Measurements from ENCODE around the gene CAMKK2. TPM values are rescaled to one million over a fixed set of nuclear protein-coding genes. Genes with fewer than 3 reads are reported as not detected.
A peak's percentile ranks its signal among the peaks of the same experiment; 100 is the strongest.
"Not testable (repeated sequence)": the region's sequence is repeated elsewhere in the genome, so short reads cannot be mapped to it uniquely, and the experiment has no call there.

The CAMKK2 gene
- total RNA-seq, 1 donor from 2014 or later, result 26.2 TPM

DNA sequence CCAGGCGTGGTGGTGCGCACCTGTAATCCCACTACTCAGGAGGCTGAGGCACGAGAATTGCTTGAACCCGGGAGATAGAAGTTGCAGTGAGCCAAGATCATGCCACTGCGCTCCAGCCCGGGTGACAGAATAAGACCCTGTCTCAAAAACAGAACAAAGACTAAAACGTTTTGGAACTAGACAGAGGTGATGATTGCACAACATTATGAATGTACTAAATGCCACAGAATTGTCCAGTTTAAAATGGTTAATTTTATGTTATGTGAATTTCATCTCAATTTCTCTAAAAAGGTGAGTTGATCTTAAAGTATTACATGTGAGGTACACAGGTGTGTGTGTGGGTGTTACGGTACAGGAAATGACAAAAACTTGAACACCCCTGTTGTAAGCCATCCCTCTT lies 70.1 kb downstream of the CAMKK2 start:
- no peak for DNase-seq (ENCODE audit: low read depth, low spot score)

DNA sequence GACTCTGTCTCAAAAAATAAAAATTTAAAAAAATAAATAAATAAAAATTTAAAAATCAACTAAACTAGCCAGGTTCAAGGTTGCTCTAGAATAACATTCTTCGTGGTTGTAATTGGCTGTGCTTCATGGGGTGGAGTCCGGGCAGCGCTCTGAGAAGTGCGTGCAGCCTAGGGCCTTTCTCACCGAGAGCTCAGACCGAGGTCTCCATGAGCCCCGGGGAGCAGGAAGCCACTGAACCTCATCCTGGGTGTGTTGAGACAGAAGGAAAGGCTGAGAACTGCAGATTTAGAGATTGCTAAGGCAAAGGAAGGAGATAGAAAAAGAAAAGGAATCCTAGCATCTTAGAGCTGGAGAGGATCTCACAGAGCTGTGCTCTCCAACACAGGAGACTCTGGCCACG lies 71.9 kb downstream of the CAMKK2 start:
- DNase-seq (ENCODE audit: low read depth, low spot score), result no peak

DNA sequence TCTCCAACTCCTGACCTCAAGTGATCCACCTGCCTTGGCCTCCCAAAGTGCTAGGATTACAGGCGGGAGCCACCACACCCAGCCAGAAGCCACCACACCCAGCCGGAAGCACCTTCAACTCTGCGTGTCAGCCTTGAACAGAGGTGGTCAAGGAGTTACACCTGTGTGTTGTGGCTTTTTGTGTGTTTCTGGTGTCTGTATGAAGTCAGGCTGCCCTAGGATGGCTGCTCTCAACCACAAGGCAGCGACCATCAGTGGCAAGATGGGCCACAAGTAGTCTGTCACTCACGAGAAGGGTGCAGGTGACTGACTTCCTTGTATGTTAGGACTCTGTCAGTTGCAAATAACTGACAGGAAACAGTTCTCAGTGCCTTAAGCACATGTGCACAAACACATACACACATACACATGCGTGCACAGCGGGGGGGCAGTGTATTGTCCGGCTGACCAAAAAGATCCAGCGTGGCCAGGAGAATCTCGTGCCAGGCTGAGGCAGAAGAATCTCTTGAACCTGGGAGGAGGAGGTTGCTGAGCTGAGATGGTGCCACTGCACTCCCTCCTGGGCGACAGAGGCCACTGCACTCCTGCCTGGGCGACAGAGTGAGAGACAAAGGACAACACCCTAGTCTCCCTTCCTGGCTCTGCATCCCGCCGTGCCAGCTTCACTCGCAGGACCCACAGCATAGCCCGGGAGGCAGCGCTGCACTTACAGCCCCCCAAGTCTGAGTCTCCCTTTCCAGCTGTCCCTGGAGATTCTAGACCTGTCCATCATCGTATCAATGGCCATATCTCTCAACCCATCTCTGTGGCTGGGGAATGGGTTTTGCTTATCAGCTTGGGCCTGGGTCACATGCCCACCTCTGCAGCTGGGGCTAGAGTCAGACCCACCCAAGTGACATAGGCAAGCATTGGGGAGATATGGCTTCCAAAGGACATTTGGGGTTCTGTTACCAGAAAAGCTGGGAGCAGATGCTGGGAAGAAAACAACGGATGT lies 72.9 kb downstream of the CAMKK2 start:
- no peak for DNase-seq (ENCODE audit: low read depth, low spot score)

DNA sequence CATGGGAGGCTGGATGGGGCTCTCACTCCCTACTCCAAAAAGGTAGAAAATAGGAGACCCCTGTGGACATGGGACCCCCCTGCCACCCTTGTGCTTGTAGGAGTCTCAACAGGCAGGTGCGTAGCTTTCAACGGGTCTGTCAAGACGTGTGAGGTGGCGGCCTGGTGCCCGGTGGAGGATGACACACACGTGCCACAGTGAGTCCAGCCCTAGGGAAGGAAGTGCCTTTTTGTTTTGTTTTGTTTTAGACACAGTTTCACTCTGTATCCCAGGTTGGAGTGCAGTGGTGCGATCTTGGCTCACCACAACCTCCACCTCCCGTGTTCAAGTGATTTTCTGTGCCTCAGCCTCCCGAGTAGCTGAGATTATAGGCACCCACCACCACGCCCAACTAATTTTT lies 73.7 kb downstream of the CAMKK2 start:
- no peak for DNase-seq (ENCODE audit: low read depth, low spot score)

DNA sequence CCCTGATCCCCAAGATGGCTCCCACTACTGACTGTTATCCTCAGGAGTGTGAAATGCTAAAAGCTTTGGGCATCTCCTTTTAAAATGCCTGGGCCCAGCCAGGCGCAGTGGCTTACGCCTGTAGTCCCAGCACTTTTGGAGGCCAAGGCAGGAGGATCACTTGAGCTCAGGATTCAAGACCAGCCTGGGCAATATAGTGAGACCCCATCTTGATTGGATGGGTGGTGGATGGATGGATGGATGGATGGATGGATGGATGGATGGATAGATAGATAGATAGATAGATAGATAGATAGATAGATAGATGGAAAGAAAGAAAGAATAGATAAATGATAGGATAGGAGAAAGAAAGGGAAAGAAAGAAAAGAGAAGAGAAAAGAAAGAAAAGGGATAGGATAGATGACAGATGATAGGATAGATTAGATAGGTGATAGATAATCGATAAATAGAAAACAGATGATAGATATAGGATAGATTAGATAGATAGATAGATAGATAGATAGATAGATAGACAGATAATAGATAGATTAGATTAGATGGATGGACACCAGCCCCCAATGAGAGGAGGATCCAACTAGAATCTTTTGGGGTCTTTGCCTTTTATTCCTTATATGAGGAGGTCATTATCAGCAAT lies 77.0 kb downstream of the CAMKK2 start:
- DNase-seq (ENCODE audit: low read depth, low spot score), result no peak

DNA sequence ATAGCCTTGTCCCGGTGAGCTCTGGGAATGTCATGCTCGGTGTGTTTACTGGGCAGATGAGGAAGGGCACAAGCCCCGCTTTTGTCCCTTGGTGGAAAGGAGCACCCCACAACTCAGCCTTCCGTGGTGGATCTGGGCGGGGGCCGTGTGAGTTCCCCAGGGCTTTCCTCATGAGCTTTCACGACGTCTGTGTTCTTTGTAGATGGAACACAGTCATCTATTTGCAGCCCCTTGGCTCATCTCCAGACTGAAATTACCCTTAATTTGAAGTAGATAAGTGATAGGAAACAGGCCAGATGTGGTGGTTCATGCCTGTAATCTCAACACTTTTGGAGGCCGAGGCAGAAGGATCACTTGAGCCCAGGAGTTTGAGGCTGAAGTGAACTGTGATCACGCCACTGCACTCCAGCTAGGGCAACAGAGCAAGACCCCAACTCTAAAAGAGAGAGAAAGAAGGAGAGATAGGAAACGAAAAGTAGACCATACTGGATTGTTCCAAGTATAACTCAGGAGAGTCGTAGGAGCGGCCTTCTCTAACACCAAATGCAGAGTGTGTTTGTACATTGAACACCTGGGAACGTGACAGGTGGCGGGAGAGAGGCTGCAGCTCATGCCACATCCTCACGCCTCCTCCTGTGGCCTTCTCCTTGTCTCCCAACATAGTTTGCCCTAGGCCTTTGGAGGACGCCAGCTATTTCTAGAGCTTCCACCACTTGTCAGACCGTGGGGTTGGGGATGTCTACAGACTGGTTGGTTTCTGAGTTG lies 77.7 kb downstream of the CAMKK2 start:
- DNase-seq (ENCODE audit: low read depth, low spot score), result no peak

DNA sequence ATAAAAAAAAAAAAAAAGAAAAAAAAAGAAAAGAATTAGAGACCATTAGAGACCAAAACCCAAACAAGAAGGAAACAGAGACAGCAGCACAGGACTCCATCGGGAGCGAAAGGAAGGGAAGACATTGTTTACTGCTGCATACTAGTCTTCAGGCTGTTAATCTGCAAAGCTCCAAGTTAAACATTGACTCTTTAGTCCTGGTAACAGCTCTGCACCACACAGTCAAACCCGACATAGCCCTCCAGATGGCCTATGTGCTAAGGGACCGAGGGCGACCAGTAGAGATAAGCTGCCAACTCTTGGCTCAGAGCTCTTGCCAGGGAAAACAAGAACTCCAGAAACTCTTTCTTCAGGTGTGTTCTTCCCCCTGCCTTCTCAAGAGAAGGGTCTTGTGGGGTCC lies 78.7 kb downstream of the CAMKK2 start:
- no peak for DNase-seq (ENCODE audit: low read depth, low spot score)

DNA sequence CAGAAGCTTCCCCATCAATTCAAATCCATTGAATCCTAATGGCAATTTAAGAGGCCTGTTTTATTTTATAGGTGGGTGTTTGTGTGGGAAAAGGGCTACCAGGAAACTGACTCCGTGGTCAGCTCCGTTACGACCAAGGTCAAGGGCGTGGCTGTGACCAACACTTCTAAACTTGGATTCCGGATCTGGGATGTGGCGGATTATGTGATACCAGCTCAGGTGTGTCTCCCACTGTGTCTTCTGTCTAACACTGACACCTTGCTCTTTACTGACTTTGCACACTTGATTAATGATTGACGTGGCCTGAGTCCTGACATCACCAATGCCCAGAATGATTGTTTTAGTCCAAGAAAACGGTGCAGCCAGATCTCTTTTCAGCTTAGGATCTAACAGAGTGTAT lies 79.4 kb downstream of the CAMKK2 start:
- DNase-seq (ENCODE audit: low read depth, low spot score), result no peak

DNA sequence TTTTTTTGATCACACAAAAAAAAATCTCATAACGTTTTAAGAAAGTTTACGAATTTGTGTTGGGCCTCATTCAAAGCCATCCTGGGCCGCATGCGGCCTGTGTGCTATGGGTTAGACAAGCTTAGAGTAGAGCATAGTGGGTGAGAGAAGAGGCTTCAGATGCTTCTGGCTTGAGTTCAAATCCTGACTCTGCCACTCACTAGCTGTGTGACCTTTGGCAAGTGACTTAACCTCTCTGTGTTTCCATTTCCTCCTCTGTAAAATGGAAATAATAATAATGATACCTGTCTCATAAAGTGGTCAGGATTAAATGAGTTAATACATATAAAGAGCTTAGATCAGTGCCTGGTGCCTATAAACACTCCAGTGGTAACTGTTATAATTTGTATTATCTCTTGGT lies 80.4 kb downstream of the CAMKK2 start:
- DNase-seq (ENCODE audit: low read depth, low spot score), result no peak

DNA sequence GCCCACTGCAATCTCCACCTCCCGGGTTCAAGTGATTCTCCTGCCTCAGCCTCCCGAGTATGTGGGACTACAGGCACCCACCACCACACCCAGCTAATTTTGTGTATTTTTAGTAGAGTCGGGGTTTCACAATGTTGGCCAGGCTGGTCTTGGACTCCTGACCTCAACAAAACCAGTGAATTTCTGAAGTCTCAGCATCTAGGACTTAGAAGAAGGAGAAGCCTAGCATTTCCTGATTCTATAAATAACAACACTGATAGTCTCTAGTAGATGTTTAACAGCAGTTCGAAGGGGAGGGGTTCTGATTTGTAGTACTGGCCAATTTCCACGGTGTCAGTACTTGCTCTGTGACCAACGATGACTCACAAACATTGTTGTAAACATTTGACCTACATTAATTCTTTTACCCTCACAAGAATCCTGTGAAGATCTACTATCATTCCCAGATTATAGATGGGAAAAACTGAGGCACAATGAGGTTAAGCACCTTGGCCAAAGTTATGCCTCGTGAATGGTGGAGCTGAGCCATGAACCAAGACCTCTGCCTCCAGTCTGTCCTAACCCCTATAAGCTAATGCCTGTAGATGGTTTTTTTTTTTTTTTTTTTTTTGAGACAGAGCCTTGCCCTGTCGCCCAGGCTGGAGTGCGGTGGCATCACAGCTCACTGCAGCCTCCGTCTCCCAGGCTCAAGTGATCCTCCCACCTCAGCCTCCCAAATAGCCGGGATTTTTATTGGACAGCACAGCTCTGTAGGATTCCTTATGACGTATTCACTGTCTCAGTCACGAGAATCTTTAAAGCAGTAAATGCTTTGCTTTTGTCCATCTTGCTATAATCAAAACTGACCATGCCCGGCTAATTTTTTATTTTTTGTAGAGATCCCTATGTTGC lies 81.4 kb downstream of the CAMKK2 start:
- DNase-seq (ENCODE audit: low read depth, low spot score), result peak; percentile 69

DNA sequence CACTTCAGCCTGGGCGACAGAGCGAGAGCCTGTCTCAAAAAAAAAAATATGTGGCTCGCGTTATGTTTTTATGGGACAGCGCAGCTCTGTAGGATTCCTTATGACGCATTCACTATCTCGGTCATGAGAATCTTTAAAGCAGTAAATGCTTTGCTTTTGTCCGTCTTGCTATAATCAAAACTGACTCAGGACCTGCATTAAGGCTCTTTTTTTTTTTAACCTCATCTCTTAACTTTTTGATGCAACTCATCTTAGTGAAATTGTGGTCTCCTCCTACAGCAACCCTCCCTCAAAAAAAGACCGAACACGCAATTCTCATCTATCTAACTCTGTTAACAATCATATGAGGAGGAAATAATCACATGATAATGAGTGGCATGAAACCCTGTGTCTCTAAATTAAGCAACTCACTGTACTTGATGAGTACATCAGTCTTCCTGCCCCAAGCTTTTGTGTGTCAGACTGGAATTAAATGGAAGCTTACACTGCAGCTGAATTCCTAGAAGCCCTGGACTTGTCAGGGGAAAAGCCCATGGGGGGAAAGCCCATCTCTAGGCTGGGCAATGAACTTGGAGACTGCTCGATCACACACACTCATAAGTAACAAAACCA lies 82.2 kb downstream of the CAMKK2 start:
- DNase-seq (ENCODE audit: low read depth, low spot score), result no peak

DNA sequence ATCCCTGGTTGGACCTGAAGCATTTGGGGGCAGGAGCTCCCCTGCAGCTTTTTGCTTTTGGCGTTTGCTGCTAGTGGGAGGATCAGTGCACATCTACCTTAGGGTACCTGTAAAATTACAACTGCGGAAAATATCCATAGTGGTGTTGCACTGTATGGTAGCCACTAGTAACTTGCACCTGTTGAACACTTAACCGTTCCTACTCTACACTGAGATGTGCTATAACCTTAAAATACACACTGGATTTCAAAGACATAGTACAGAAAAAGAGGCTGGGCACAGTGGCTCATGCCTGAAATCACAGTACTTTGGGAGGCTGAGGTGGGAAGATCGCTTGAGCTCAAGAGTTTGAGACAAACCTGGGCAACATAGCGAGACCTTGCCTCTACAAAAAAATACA lies 83.6 kb downstream of the CAMKK2 start:
- DNase-seq (ENCODE audit: low read depth, low spot score), result no peak

DNA sequence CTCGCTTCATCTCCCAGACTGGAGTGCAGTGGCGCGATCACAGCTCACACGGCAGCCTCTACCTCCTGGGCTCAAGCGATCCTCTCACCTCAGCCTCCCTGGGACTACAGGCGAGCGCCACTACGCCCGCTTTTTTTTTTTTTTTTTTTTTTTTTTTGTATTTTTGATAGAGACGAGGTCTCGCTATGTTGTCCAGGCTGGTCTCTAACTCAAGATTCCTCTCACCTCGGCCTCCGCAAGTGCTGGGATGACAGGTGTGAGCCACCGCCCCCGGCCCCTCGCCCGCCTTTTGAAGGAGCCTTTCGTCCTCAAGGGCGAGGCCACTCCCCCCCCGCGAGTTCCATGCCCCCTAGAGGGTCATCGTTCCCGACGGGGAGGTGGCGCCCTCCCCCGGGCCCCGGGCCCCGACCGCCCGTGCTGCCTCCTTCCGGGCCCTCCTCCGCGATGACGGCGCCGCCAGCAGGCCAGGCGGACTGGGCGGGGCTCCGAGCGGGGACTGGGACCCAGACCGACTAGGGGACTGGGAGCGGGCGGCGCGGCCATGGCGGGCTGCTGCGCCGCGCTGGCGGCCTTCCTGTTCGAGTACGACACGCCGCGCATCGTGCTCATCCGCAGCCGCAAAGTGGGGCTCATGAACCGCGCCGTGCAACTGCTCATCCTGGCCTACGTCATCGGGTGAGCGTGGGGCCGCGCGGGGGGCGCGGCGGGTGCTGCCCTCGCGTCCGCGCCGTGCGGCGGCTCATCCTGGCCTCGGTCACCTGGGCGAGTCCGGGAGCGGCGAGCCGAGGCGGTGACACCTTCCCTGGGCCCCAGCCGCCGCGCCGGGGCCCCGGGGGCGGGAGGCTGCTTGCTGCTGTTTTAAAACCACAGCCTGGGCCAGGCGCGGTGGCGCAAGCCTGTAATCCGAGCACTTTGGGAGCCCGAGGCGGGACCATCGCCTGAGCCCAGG lies 86.6 kb downstream of the CAMKK2 start, which contains the start of gene P2RX4:
TSS of gene P2RX4 (plus strand) at position 506 of the 949 bp plus-strand sequence. CDS start at position 542, 36 bp downstream.
- DNase-seq (ENCODE audit: low read depth, low spot score), result no peak

DNA sequence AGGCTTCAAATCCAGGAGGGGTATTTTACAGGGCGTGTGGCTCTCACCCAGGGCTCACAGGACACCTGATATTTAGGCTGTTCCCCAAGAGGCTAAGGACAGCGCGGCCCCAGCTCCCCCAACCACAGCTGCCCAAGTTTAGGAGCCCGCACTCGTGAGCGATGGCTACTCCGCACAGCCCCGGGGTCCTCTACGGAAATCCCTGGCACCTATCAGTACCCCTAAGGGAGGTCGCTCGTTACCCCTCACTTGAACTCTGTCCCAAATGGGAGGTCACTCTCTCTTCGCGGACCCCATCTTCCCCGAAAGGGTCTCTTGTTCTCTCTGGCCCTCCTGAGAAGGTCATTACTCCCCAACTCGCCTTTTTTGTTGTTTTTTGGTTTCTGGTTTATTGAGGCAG lies 87.3 kb downstream of the CAMKK2 start:
- DNase-seq (ENCODE audit: low read depth, low spot score), result no peak

DNA sequence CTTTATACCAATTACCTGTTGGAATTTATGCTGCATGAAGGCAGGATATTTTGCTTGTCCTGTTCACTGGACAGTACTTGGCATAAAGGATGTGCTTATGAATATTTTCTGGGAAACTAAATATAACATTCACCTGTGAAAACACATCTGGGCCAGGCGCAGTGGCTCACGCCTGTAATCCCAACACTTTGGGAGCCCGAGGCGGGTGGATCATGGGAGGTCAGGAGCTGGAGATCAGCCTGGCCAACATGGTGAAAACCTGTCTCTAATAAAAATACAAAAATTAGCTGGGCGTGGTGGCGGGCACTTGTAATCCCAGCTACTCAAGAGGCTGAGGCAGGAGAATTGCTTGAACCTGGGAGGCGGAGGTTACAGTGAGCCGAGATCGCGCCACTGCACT lies 87.9 kb downstream of the CAMKK2 start:
- DNase-seq (ENCODE audit: low read depth, low spot score), result not testable (repeated sequence)

DNA sequence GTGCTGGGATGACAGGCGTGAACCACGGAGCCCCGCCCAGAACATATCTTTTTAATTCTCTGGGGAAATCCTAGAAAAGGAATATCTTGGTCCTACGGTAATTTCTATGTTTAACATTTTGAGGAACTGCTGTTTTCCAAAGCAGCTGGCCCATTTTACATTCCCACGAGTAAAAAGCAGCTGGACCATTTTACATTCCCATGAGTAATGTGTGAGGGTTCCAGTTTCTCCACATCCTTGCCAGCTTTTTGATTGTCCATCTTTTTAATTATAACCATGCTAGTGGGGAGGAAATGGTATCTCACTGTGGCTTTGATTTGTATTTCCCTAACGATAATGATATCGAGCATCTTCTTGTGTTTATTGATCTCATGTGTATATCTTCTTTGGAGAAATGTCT lies 91.0 kb downstream of the CAMKK2 start:
- DNase-seq (ENCODE audit: low read depth, low spot score), result no peak

DNA sequence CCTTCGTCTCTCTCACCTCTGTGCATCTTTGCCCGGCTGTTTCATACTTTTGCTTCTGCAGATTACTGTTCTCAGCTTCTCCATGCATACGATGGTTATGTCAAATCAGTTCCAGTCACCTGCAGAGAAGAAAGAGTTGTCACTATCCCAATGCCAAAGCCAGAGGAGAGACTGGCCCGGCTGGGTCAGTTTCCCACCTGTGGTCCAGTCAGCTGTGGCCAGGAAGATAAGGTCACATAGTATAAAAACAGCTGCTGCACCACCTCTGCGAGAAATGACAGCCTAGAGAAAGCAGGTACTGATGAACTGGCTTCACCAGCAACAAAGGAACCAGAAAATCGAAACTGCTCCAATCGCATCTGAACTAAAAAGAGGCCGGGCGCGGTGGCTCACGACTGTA lies 93.0 kb downstream of the CAMKK2 start:
- DNase-seq (ENCODE audit: low read depth, low spot score), result no peak

DNA sequence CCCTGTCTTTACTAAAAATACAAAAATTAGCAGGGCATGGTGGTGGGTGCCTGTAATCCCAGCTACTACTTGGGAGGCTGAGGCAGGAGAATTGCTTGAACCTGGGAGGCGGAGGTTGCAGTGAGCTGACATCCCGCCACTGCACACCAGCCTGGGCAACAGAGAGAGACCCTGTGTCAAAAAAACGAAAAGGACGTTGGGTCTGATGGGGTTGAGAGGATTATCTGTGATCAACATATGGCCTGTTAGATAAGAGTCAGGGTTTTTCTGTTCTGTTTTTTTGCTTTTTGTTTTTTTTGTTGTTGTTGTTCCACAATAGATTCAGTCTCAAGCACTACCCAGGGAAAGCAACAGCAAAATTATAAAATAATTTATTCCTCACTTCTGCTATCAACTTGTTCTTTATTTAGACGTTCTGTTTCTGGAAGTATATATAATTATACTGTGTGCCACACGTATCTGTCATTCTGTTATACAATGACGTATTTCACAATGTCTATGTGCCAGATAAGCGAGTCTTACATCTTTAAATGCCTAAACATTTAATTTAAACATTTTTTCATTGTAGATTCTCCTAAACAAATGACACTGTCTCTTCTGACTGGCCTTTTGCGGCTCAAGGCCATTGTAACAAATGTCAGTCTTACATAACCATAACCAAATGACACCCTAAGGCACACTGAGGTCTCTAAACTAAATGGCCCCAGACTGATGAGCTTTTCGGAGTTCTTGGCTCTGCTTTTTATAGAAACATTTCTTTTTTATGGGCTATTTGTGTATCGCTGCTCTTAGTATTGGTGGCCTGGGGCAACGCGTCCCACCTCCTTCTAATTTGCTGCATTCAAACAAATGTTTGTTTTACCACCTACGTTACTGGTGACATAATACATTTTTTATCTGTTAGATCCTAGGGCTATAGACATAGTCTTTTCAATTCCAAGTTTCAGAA lies 93.8 kb downstream of the CAMKK2 start:
- no peak for DNase-seq (ENCODE audit: low read depth, low spot score)

All from pulmonary artery endothelial cell (primary cell).